ENCODE results near the gene LRRC8D. TPM values are rescaled to one million over a fixed set of nuclear protein-coding genes. Genes with fewer than 3 reads are reported as not detected.

The LRRC8D gene
- total RNA-seq, 1 experiment from 2014 or later = 43.3 TPM

DNA sequence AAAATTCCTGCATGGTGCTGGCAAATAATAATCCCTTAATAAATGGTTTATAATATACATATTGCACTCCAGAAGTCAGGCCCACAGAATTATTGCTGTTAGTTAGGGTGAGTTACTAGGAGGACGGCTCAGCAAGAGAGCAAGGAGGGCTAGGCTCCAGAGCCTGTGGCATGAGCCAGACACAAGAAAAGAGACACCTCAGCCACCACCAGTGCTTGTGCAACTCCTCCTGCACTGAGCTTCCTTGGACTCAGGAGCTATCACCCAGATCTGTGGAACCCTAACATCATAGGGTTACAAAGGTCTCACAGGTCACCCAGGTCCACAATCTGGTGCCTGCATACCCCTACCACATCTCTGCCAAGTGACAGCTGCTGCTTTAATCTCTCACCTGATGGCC, 12.8 kb upstream of the LRRC8D start:
- ChIA-PET POLR2A (no interaction called here), CTCF (no interaction called here)
- BruUV-seq (replicated peaks) = no TSS peak
- H3K36me3 ChIP-seq (ENCODE audit: control insufficient read depth, insufficient read depth, low read length) = no peaks in the 10 kb centered on the region
- H3K27ac ChIP-seq (ENCODE audit: low read length) = no peak overlapping the region
- ATAC-seq (no peak), DNase-seq (ENCODE audit: low read depth, low spot score) (no peak)
- H3K4me3 ChIP-seq (ENCODE audit: low read depth in 2 of 2, low read length in 2 of 2) = no peak overlapping the region
- TF ChIP-seq POLR2AphosphoS5 (IDR thresholded peaks at IDR 0.05; ENCODE audit: low read depth, low read length) = no peak
- in situ Hi-C loops (cut with HindIII; ENCODE audit: low pct_unique_long_range_greater_than_20kb, low sequenced_read_pairs) (no loop called here), intact Hi-C loops (cut with micrococcal nuclease; ENCODE audit: unreplicated experiment) (no loop called here)
- H3K9me3 ChIP-seq (ENCODE audit: control insufficient read depth, insufficient read depth, low read depth, low read length) = no peaks in the 10 kb centered on the region
- H3K4me1 ChIP-seq (ENCODE audit: control insufficient read depth, insufficient read depth, low read length) = no peaks in the 10 kb centered on the region
- H3K27me3 ChIP-seq (ENCODE audit: control insufficient read depth, insufficient read depth, low read length) = peaks cover 6% of the 10 kb centered on the region; the same call in 1 of the 2 replicates

DNA sequence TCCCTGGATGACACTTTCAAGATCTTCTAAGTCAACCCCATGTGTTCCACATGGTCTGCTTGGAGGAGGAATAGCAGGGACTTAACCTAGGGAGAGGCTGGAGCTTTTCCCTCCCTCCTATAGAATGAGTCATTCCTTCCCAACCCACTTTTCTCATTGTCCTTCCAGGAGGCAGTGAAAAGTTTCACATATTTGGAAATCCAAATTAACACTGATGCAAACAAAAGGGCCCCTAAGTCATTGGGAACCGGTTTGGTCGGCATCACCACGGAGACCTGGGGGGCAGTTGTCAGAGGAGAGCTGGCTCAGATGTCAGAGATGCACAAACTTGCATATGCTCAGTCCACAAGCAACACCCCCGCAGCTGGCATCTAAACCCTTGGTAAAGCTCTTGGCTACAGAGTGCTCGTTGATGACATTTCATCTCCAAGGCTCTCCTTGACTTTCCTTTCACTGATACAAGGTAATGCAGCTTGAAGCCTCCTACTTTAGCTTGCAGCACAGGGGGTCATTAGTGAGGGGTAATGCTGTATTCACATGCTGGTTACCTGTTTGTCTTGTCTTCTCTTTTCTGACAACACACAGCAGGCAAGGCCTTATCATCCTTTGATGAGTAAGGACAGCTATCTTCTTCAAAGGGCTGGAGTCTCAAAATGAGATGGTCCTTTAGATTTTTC, 12.3 kb upstream of the LRRC8D start:
- Histone ChIP-seq H3K36me3 (ENCODE audit: control insufficient read depth, insufficient read depth, low read length) (no peaks in the 10 kb centered on the region), H3K27me3 (ENCODE audit: control insufficient read depth, insufficient read depth, low read length) (peaks cover 6% of the 10 kb centered on the region; the same call in 1 of the 2 replicates), H3K4me3 (ENCODE audit: low read depth in 2 of 2, low read length in 2 of 2) (no peak overlapping the region), H3K27ac (ENCODE audit: low read length) (no peak overlapping the region), H3K4me1 (ENCODE audit: control insufficient read depth, insufficient read depth, low read length) (no peaks in the 10 kb centered on the region), H3K9me3 (ENCODE audit: control insufficient read depth, insufficient read depth, low read depth, low read length) (no peaks in the 10 kb centered on the region)
- CTCF ChIA-PET = no interaction called here
- in situ Hi-C loops (cut with HindIII; ENCODE audit: low pct_unique_long_range_greater_than_20kb, low sequenced_read_pairs) (no loop called here), intact Hi-C loops (cut with micrococcal nuclease; ENCODE audit: unreplicated experiment) (no loop called here)
- TF ChIP-seq POLR2AphosphoS5 (IDR thresholded peaks at IDR 0.05; ENCODE audit: low read depth, low read length) (no peak), TCF7L2 (IDR thresholded peaks at IDR 0.05; ENCODE audit: low read depth, low read length) (no peak), SIN3A (IDR thresholded peaks at IDR 0.05; ENCODE audit: borderline replicate concordance, insufficient read depth, low read depth, low read length) (no peak)
- TF ChIP-seq, protein P1, sequence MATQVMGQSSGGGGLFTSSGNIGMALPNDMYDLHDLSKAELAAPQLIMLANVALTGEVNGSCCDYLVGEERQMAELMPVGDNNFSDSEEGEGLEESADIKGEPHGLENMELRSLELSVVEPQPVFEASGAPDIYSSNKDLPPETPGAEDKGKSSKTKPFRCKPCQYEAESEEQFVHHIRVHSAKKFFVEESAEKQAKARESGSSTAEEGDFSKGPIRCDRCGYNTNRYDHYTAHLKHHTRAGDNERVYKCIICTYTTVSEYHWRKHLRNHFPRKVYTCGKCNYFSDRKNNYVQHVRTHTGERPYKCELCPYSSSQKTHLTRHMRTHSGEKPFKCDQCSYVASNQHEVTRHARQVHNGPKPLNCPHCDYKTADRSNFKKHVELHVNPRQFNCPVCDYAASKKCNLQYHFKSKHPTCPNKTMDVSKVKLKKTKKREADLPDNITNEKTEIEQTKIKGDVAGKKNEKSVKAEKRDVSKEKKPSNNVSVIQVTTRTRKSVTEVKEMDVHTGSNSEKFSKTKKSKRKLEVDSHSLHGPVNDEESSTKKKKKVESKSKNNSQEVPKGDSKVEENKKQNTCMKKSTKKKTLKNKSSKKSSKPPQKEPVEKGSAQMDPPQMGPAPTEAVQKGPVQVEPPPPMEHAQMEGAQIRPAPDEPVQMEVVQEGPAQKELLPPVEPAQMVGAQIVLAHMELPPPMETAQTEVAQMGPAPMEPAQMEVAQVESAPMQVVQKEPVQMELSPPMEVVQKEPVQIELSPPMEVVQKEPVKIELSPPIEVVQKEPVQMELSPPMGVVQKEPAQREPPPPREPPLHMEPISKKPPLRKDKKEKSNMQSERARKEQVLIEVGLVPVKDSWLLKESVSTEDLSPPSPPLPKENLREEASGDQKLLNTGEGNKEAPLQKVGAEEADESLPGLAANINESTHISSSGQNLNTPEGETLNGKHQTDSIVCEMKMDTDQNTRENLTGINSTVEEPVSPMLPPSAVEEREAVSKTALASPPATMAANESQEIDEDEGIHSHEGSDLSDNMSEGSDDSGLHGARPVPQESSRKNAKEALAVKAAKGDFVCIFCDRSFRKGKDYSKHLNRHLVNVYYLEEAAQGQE (IDR thresholded peaks at IDR 0.05; ENCODE audit: insufficient read depth in 1 of 2, low read depth in 2 of 2, low read length in 1 of 2) = no peak
- TF ChIP-seq, protein P2, sequence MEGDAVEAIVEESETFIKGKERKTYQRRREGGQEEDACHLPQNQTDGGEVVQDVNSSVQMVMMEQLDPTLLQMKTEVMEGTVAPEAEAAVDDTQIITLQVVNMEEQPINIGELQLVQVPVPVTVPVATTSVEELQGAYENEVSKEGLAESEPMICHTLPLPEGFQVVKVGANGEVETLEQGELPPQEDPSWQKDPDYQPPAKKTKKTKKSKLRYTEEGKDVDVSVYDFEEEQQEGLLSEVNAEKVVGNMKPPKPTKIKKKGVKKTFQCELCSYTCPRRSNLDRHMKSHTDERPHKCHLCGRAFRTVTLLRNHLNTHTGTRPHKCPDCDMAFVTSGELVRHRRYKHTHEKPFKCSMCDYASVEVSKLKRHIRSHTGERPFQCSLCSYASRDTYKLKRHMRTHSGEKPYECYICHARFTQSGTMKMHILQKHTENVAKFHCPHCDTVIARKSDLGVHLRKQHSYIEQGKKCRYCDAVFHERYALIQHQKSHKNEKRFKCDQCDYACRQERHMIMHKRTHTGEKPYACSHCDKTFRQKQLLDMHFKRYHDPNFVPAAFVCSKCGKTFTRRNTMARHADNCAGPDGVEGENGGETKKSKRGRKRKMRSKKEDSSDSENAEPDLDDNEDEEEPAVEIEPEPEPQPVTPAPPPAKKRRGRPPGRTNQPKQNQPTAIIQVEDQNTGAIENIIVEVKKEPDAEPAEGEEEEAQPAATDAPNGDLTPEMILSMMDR (IDR thresholded peaks at IDR 0.05) = no peak
- POLR2A ChIA-PET = no interaction called here
- BruUV-seq (replicated peaks) = no TSS peak
- ATAC-seq (no peak), DNase-seq (ENCODE audit: low read depth, low spot score) (no peak)

DNA sequence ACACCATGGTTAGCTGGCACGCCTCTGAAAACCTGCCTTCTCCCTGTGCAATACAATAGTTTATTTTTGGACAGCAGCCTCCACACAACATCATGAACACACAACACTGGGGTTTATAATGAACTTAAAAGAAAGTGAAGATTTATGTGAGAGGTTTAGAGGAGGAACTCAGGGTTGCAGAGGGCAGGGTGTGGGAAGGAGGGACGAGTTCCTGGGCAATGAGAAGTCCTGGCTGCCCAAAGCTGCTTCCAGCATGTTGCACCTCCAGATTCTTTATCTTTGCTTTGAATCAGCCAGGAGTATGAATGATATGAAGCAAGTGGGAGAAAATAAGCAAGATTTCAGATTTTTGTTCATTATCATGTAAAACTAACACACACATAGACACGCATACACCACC, 11.3 kb upstream of the LRRC8D start:
- POLR2A ChIA-PET = no interaction called here
- Histone ChIP-seq H3K9me3 (ENCODE audit: control insufficient read depth, insufficient read depth, low read depth, low read length) (no peaks in the 10 kb centered on the region), H3K36me3 (ENCODE audit: control insufficient read depth, insufficient read depth, low read length) (no peaks in the 10 kb centered on the region), H3K4me1 (ENCODE audit: control insufficient read depth, insufficient read depth, low read length) (no peaks in the 10 kb centered on the region), H3K4me3 (ENCODE audit: low read depth in 2 of 2, low read length in 2 of 2) (no peak overlapping the region), H3K27me3 (ENCODE audit: control insufficient read depth, insufficient read depth, low read length) (peaks cover 6% of the 10 kb centered on the region; the same call in 1 of the 2 replicates), H3K27ac (ENCODE audit: low read length) (no peak overlapping the region)
- in situ Hi-C loops (cut with HindIII; ENCODE audit: low pct_unique_long_range_greater_than_20kb, low sequenced_read_pairs) (no loop called here), intact Hi-C loops (cut with micrococcal nuclease; ENCODE audit: unreplicated experiment) (no loop called here)
- no TSS peak for BruUV-seq (replicated peaks)
- CTCF ChIA-PET = no interaction called here
- TF ChIP-seq SIN3A (IDR thresholded peaks at IDR 0.05; ENCODE audit: borderline replicate concordance, insufficient read depth, low read depth, low read length) = no peak
- TF ChIP-seq, protein P2 (IDR thresholded peaks at IDR 0.05) = no peak
- ATAC-seq (no peak), DNase-seq (ENCODE audit: low read depth, low spot score) (no peak)

Data from Panc1 (cell line).